ENCODE data around the gene NRSN2. TPM values are rescaled to one million over a fixed set of nuclear protein-coding genes. Genes with fewer than 3 reads are reported as not detected.

NRSN2 gene
- total and polyA plus RNA-seq, 2 of the 4 experiments (the other 2 are of a cell fraction), result 9.9 to 101 TPM

DNA sequence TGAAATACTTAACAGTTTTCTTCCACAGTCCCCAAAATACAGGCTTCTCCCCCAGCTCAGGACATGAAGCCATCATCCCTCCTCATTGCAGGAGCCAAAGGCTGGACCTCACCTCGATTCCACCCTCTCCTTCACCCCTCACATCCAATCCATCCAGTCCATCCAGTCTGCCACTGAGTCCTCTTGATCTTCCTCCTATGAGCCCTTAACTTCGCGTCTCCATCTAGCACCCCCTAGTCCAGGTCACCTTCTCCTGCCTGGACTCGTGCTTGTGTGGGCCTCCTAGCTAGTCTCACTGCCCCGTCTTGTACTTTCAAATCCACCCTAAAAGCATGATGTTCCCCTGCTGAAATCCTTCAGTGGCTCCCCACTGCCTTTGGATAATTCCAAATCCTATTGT is 37.0 kb downstream of the NRSN2 start:
- intact Hi-C loops (cut with micrococcal nuclease), result no loop called here
- no peak overlapping the region for H2AK5ac ChIP-seq (ENCODE audit: low read depth, low read length)
- no TSS peak for BruUV-seq (replicated peaks)

More for the DNA sequence above, 37.0 kb downstream of the NRSN2 start:
- H3K36me3 ChIP-seq (ENCODE audit: control insufficient read depth, insufficient read depth, low read length), result peaks cover 15% of the 10 kb centered on the region
- H2BK5ac ChIP-seq (ENCODE audit: low read depth, low read length, poor library complexity, severe bottlenecking), result no peak overlapping the region
- in situ Hi-C loops (cut with MboI; ENCODE audit: low sequenced_read_pairs), result no loop called here
- no peak overlapping the region for H2AK9ac ChIP-seq (replicated peaks; ENCODE audit: low read depth, low read length, poor library complexity)
- H4K91ac ChIP-seq (ENCODE audit: insufficient read depth, low read depth, low read length), result no peak overlapping the region
- no peak overlapping the region for H4K8ac ChIP-seq (ENCODE audit: low read depth in 2 of 2, low read length in 2 of 2)
- H3K27me3 ChIP-seq (ENCODE audit: control insufficient read depth, insufficient read depth, low read length), result no peaks in the 10 kb centered on the region
- no peak overlapping the region for H2BK15ac ChIP-seq (ENCODE audit: low read depth, low read length)
- ATAC-seq (ENCODE audit: low read depth) (no peak), DNase-seq (no peak)
- WGBS, 2 experiments (ENCODE audit: extremely low coverage in 2 of 2, insufficient read length in 1 of 2), result 40% methylated on average over 2 of the region's 5 CpGs; no CpG with 5 or more reads in 1 of the 2 experiments
- H4K20me1 ChIP-seq (ENCODE audit: insufficient read depth, low read length), result peaks cover 57% of the 10 kb centered on the region
- no peak overlapping the region for H3K4ac ChIP-seq (ENCODE audit: low read depth, low read length)
- H3K9ac ChIP-seq (ENCODE audit: low read depth, low read length), result no peak overlapping the region
- no peak overlapping the region for H3K14ac ChIP-seq (replicated peaks; ENCODE audit: low read depth, low read length)
- H3K4me3 ChIP-seq (ENCODE audit: insufficient read depth, low read depth, low read length), result no peak overlapping the region
- ChIA-PET POLR2A (ENCODE audit: unreplicated experiment) (no interaction called here), CTCF (no interaction called here)
- no peak overlapping the region for H3K56ac ChIP-seq (ENCODE audit: extremely low read depth, insufficient read depth, low read length)
- H4K5ac ChIP-seq (ENCODE audit: low read depth, low read length), result no peak overlapping the region
- no peaks in the 10 kb centered on the region for H3K9me3 ChIP-seq (ENCODE audit: control insufficient read depth, insufficient read depth, low read length)
- no peak overlapping the region for H2AFZ ChIP-seq (replicated peaks; ENCODE audit: low read length, poor library complexity)
- H3K9me1 ChIP-seq (ENCODE audit: insufficient read depth, low read length), result peaks cover 19% of the 10 kb centered on the region
- peaks cover 17 to 71% of the 10 kb centered on the region in 2 experiments for H3K79me1 ChIP-seq (ENCODE audit: low read depth in 1 of 2, low read length in 2 of 2)
- dilution Hi-C loops (cut with HindIII; ENCODE audit: low sequenced_read_pairs, unreplicated experiment), result no loop called here
- no peak overlapping the region for H2BK20ac ChIP-seq (ENCODE audit: low read depth, low read length)
- TF ChIP-seq POLR2A (IDR thresholded peaks at IDR 0.05; ENCODE audit: low read depth, low read length) (no peak), RCOR1 (IDR thresholded peaks at IDR 0.05; ENCODE audit: insufficient replicate concordance, low read length) (no peak), MXI1 (IDR thresholded peaks at IDR 0.05; ENCODE audit: borderline replicate concordance, low read depth, low read length) (no peak), FOS (IDR thresholded peaks at IDR 0.05; ENCODE audit: low read depth, low read length) (no peak), SMC3 (IDR thresholded peaks at IDR 0.05; ENCODE audit: low read depth, low read length) (no peak), MAFK (IDR thresholded peaks at IDR 0.05; ENCODE audit: low read depth, low read length) (no peak), MAZ (IDR thresholded peaks at IDR 0.05; ENCODE audit: borderline replicate concordance, low read depth, low read length) (no peak), RAD21 (IDR thresholded peaks at IDR 0.05; ENCODE audit: low read length) (no peak), RFX5 (IDR thresholded peaks at IDR 0.05; ENCODE audit: low read depth, low read length) (no peak), CEBPB (IDR thresholded peaks at IDR 0.05; ENCODE audit: low read depth, low read length) (no peak), CHD1 (IDR thresholded peaks at IDR 0.05; ENCODE audit: low read depth, low read length) (no peak), BHLHE40 (IDR thresholded peaks at IDR 0.05; ENCODE audit: low read depth, low read length) (no peak)
- TF ChIP-seq, protein P1, sequence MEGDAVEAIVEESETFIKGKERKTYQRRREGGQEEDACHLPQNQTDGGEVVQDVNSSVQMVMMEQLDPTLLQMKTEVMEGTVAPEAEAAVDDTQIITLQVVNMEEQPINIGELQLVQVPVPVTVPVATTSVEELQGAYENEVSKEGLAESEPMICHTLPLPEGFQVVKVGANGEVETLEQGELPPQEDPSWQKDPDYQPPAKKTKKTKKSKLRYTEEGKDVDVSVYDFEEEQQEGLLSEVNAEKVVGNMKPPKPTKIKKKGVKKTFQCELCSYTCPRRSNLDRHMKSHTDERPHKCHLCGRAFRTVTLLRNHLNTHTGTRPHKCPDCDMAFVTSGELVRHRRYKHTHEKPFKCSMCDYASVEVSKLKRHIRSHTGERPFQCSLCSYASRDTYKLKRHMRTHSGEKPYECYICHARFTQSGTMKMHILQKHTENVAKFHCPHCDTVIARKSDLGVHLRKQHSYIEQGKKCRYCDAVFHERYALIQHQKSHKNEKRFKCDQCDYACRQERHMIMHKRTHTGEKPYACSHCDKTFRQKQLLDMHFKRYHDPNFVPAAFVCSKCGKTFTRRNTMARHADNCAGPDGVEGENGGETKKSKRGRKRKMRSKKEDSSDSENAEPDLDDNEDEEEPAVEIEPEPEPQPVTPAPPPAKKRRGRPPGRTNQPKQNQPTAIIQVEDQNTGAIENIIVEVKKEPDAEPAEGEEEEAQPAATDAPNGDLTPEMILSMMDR (conservative IDR thresholded peaks at IDR 0.05; ENCODE audit: low read depth, low read length), result no peak
- TF ChIP-seq, protein P2, sequence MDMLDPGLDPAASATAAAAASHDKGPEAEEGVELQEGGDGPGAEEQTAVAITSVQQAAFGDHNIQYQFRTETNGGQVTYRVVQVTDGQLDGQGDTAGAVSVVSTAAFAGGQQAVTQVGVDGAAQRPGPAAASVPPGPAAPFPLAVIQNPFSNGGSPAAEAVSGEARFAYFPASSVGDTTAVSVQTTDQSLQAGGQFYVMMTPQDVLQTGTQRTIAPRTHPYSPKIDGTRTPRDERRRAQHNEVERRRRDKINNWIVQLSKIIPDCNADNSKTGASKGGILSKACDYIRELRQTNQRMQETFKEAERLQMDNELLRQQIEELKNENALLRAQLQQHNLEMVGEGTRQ (IDR thresholded peaks at IDR 0.05; ENCODE audit: low read depth, low read length), result no peak
- no peak overlapping the region for H3K18ac ChIP-seq (ENCODE audit: low read depth, low read length)
- H3K4me1 ChIP-seq (ENCODE audit: control insufficient read depth, insufficient read depth, low read length), result peaks cover 5% of the 10 kb centered on the region
- no peak overlapping the region for H2BK120ac ChIP-seq (ENCODE audit: low read depth, low read length)
- H3K23ac ChIP-seq (ENCODE audit: low read depth, low read length), result no peak overlapping the region
- H3K4me2 ChIP-seq (ENCODE audit: low read depth, low read length), result no peak overlapping the region
- no peak overlapping the region for H3K27ac ChIP-seq (ENCODE audit: insufficient read depth, low read length)

All from IMR-90 (cell line).